Measurements from ENCODE around the gene DYNLT5.

GRCh38 chr1:66729119-66729518 is 23.1 kb upstream of the DYNLT5 start:
- no peak for TF ChIP-seq POLR2A (IDR thresholded peaks at IDR 0.05; ENCODE audit: low read depth, low read length)
- TF ChIP-seq TAF1 (IDR thresholded peaks at IDR 0.05; ENCODE audit: borderline replicate concordance, low read depth, low read length): no peak

Data from GM12892 (cell line).